OCI-LY1 (cell line): Measurements from ENCODE around the gene MAP2K6.

Experiments
- H2AFZ ChIP-seq: fragments of 200-600 bp; sonication (generic), shearing (Covaris generic); 2 replicates; pipeline ENCODE4 v1.6.0; 2014; ENCODE audit warnings: antibody characterized with exemption, mild to moderate bottlenecking, low read length
- H3F3A ChIP-seq: fragments of 200-600 bp; sonication (generic), shearing (Covaris generic); 2 replicates; pipeline ENCODE4 v1.6.0; 2014; ENCODE audit warnings: mild to moderate bottlenecking, antibody characterized with exemption, low read length, moderate library complexity; ENCODE audit not compliant: insufficient read depth
- H3K27ac ChIP-seq: fragments of 200-600 bp; sonication (generic); 2 replicates; pipeline ENCODE4 v1.5.1; 2014; ENCODE audit warnings: low read length, mixed run types, mild to moderate bottlenecking, low read depth; ENCODE audit not compliant: poor library complexity, severe bottlenecking
- H3K27me3 ChIP-seq: fragments of 200-600 bp; sonication (generic); 2 replicates; pipeline ENCODE4 v1.6.0; 2014; ENCODE audit warnings: antibody characterized with exemption, mild to moderate bottlenecking, low read length, moderate library complexity; ENCODE audit not compliant: insufficient read depth
- H3K36me3 ChIP-seq: fragments of 200-600 bp; sonication (generic); 2 replicates; pipeline ENCODE4 v1.6.1; 2014; ENCODE audit warnings: mild to moderate bottlenecking, antibody characterized with exemption, low read length, moderate library complexity, mixed read lengths; ENCODE audit not compliant: insufficient read depth
- H3K4me1 ChIP-seq: fragments of 200-600 bp; sonication (generic); 2 replicates; pipeline ENCODE4 v1.5.1; 2014; ENCODE audit warnings: mild to moderate bottlenecking, low read length, moderate library complexity; ENCODE audit not compliant: insufficient read depth, severe bottlenecking
- H3K4me2 ChIP-seq: fragments of 200-600 bp; sonication (generic), shearing (Covaris generic); 2 replicates; pipeline ENCODE4 v1.6.1; 2014; ENCODE audit warnings: low read length
- H3K4me3 ChIP-seq: fragments of 200-600 bp; sonication (generic); 2 replicates; pipeline ENCODE4 v1.5.1; 2014; ENCODE audit warnings: low read length, low read depth, mild to moderate bottlenecking, mixed read lengths; ENCODE audit not compliant: poor library complexity, severe bottlenecking
- H3K79me2 ChIP-seq: fragments of 200-600 bp; shearing (Covaris generic); 2 replicates; pipeline ENCODE4 v1.6.1; 2016; ENCODE audit warnings: mixed run types, low read length, mixed read lengths; ENCODE audit not compliant: insufficient read depth
- H3K9ac ChIP-seq: fragments of 200-600 bp; sonication (generic), shearing (Covaris generic); 2 replicates; pipeline ENCODE4 v1.6.1; 2014; ENCODE audit warnings: mild to moderate bottlenecking, low read length, mixed read lengths
- H3K9me2 ChIP-seq: fragments of 200-600 bp; sonication (generic), shearing (Covaris generic); 2 replicates; pipeline ENCODE4 v1.6.1; 2014; ENCODE audit warnings: low read depth, mild to moderate bottlenecking, low read length, mixed read lengths
- H3K9me3 ChIP-seq: fragments of 200-600 bp; shearing (Covaris generic); 2 replicates; pipeline ENCODE4 v1.6.1; 2014; ENCODE audit warnings: low read length, mixed read lengths
- H4K20me1 ChIP-seq: fragments of 200-600 bp; sonication (generic), shearing (Covaris generic); 2 replicates; pipeline ENCODE4 v1.6.0; 2016; ENCODE audit warnings: mild to moderate bottlenecking, low read length; ENCODE audit not compliant: insufficient read depth
- CTCF ChIP-seq: fragments of 200-600 bp; sonication (generic), shearing (Covaris generic); IDR thresholded peaks from 2 replicates; pipeline ENCODE4 v1.5.1; 2017; ENCODE audit warnings: mild to moderate bottlenecking, antibody characterized with exemption, low read length, moderate library complexity, mixed read lengths
- EZH2 ChIP-seq: fragments of 200-600 bp; sonication (generic), shearing (Covaris generic); IDR thresholded peaks from 2 replicates; pipeline ENCODE4 v1.8.0; 2017; ENCODE audit warnings: borderline replicate concordance, mixed run types, mild to moderate bottlenecking, antibody characterized with exemption, low read length, moderate library complexity, mixed read lengths

MAP2K6 gene

DNA sequence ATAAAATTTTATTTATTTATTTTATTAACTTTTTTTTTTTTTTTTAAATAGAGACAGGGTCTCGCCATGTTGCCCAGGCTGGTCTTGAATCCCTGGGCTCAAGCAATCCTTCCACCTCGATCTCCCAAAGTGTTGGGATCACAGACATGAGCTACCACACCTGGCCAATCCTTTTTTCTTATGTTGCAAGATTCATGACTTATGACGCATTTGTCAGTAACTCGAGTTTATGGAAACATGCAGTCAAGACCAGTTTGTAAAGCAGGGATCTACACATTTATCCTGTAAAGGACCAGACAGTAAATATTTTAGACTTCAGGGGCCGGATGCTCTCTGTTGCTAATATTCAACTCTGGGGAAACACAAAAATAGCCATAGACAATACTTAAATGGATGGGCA, 9.4 kb upstream of the MAP2K6 start:
- H3K9me3 ChIP-seq = no peaks in the 10 kb centered on the region
- H3K4me3 ChIP-seq = no peak overlapping the region
- no peaks in the 10 kb centered on the region for H3K4me1 ChIP-seq
- H3K4me2 ChIP-seq = no peak overlapping the region
- no peak overlapping the region for H3K27ac ChIP-seq
- no peak overlapping the region for H2AFZ ChIP-seq
- H3K79me2 ChIP-seq = no peaks in the 10 kb centered on the region
- no peaks in the 10 kb centered on the region for H3F3A ChIP-seq
- no peaks in the 10 kb centered on the region for H4K20me1 ChIP-seq
- H3K36me3 ChIP-seq = no peaks in the 10 kb centered on the region
- no peaks in the 10 kb centered on the region for H3K27me3 ChIP-seq
- H3K9me2 ChIP-seq = no peaks in the 10 kb centered on the region
- no peak overlapping the region for H3K9ac ChIP-seq
- no peak for TF ChIP-seq CTCF
- no peak for TF ChIP-seq EZH2

- Histone ChIP-seq H3K4me2 (no peak overlapping the region), H3K4me1 (no peaks in the 10 kb centered on the region), H4K20me1 (no peaks in the 10 kb centered on the region), H3K9me2 (no peaks in the 10 kb centered on the region), H3K27ac (no peak overlapping the region), H3F3A (no peaks in the 10 kb centered on the region), H3K27me3 (no peaks in the 10 kb centered on the region), H3K79me2 (no peaks in the 10 kb centered on the region), H3K4me3 (no peak overlapping the region), H3K36me3 (no peaks in the 10 kb centered on the region), H3K9me3 (no peaks in the 10 kb centered on the region), H3K9ac (no peak overlapping the region), H2AFZ (no peak overlapping the region)
- no peak for TF ChIP-seq EZH2
- no peak for TF ChIP-seq CTCF
Measured at GRCh38 chr17:69406941-69407340, 7.6 kb upstream of the MAP2K6 start.

- no peaks in the 10 kb centered on the region for H3K27me3 ChIP-seq
- H3K36me3 ChIP-seq = no peaks in the 10 kb centered on the region
- no peaks in the 10 kb centered on the region for H3F3A ChIP-seq
- no peaks in the 10 kb centered on the region for H4K20me1 ChIP-seq
- H2AFZ ChIP-seq = no peak overlapping the region
- H3K9me2 ChIP-seq = no peaks in the 10 kb centered on the region
- H3K4me1 ChIP-seq = peaks cover 6% of the 10 kb centered on the region
- no peak overlapping the region for H3K9ac ChIP-seq
- H3K4me3 ChIP-seq = no peak overlapping the region
- H3K4me2 ChIP-seq = no peak overlapping the region
- no peaks in the 10 kb centered on the region for H3K79me2 ChIP-seq
- TF ChIP-seq EZH2 = no peak
- TF ChIP-seq CTCF = no peak
- H3K9me3 ChIP-seq = no peaks in the 10 kb centered on the region
- no peak overlapping the region for H3K27ac ChIP-seq
Measured at GRCh38 chr17:69407759-69408158, 6.7 kb upstream of the MAP2K6 start.
